SK-N-SH (cell line): ENCODE results near the gene LSMEM2. TPM values are rescaled to one million over a fixed set of nuclear protein-coding genes. Genes with fewer than 3 reads are reported as not detected.

Experiments
- CTCF ChIA-PET: fragments of 300-600, 350-600 bp; formaldehyde crosslinking; extraction: SDS; loops from one replicate; lab custom pipeline; 2021; lab: Yijun Ruan, JAX
- POLR2A ChIA-PET: fragments of 350-600 bp; sonication (Branson Sonifier 250); formaldehyde crosslinking; extraction: SDS; loops from one replicate; lab custom pipeline; 2020; ENCODE audit warnings: antibody characterized with exemption, inconsistent platforms; lab: Yijun Ruan, JAX
- DNase-seq: peaks from one replicate; pipeline ENCODE4 v3.0.0; 2012
- H2AFZ ChIP-seq: fragments of 200-600 bp; sonication (generic); 2 replicates; pipeline ENCODE4 v1.8.1; 2016; ENCODE audit warnings: antibody characterized with exemption, mild to moderate bottlenecking, low read depth
- H3F3A ChIP-seq: fragments of 200-600 bp; sonication (generic); replicated peaks from 2 replicates; pipeline ENCODE3; 2016; ENCODE audit warnings: antibody characterized with exemption, mild to moderate bottlenecking; ENCODE audit not compliant: insufficient read depth
- H3K27ac ChIP-seq, 2 experiments: fragments of 200-500 bp in 1 of 2; fragments of 200-600 bp in 1 of 2; sonication (Bioruptor generic) in 1 of 2; sonication (generic), shearing (Covaris generic) in 1 of 2; 2 replicates each; pipeline versions ENCODE4 v1.5.1 to v1.6.1; 2014 to 2016; ENCODE audit warnings: low read depth in 2 of 2, inconsistent platforms in 1 of 2, low read length in 1 of 2, mild to moderate bottlenecking in 1 of 2, mixed read lengths in 1 of 2
- H3K27me3 ChIP-seq: fragments of 200-600 bp; sonication (generic), shearing (Covaris generic); 2 replicates; pipeline ENCODE4 v1.6.1; 2016; ENCODE audit warnings: mixed run types; ENCODE audit not compliant: insufficient read depth
- H3K36me3 ChIP-seq, 2 experiments: fragments of 200-500 bp in 1 of 2; fragments of 200-600 bp in 1 of 2; sonication (Bioruptor generic) in 1 of 2; sonication (generic) in 1 of 2; replicated peaks in 1 of 2; 2 replicates each; pipeline versions ENCODE3 to v1.5.1; 2014 to 2016; ENCODE audit warnings: low read length in 1 of 2, mild to moderate bottlenecking in 1 of 2; ENCODE audit not compliant: insufficient read depth in 2 of 2, control insufficient read depth in 1 of 2
- H3K4me1 ChIP-seq, 2 experiments: fragments of 200-500 bp in 1 of 2; fragments of 200-600 bp in 1 of 2; sonication (Bioruptor generic) in 1 of 2; sonication (generic), shearing (Covaris generic) in 1 of 2; 2 replicates each; pipeline versions ENCODE4 v1.5.1 to v1.6.1; 2014 to 2016; ENCODE audit warnings: low read depth in 1 of 2, low read length in 1 of 2, mixed run types in 1 of 2; ENCODE audit not compliant: insufficient read depth in 2 of 2, control insufficient read depth in 1 of 2
- H3K4me2 ChIP-seq: fragments of 200-600 bp; sonication (generic), shearing (Covaris generic); 2 replicates; pipeline ENCODE4 v1.6.1; 2017; ENCODE audit warnings: mixed run types
- H3K4me3 ChIP-seq, 2 experiments: fragments of 200-500 bp in 1 of 2; fragments of 200-600 bp in 1 of 2; sonication (Bioruptor generic) in 1 of 2; sonication (generic), shearing (Covaris generic) in 1 of 2; 2 replicates each; pipeline versions ENCODE4 v1.5.1 to v1.8.1; 2014 to 2016; ENCODE audit warnings: low read depth in 2 of 2, inconsistent platforms in 1 of 2, low read length in 1 of 2, mild to moderate bottlenecking in 1 of 2, mixed read lengths in 1 of 2, moderate library complexity in 1 of 2
- H3K79me2 ChIP-seq: fragments of 200-600 bp; sonication (generic); 2 replicates; pipeline ENCODE4 v1.8.1; 2017; ENCODE audit warnings: mild to moderate bottlenecking; ENCODE audit not compliant: insufficient read depth
- H3K9ac ChIP-seq: fragments of 200-600 bp; sonication (generic); 2 replicates; pipeline ENCODE4 v1.6.1; 2017; ENCODE audit warnings: mixed run types
- H3K9me2 ChIP-seq: fragments of 200-600 bp; sonication (generic); 2 replicates; pipeline ENCODE4 v1.6.1; 2017; ENCODE audit warnings: mixed run types
- H3K9me3 ChIP-seq: fragments of 200-600 bp; sonication (generic); 2 replicates; pipeline ENCODE4 v1.6.1; 2017; ENCODE audit warnings: mixed run types, mild to moderate bottlenecking, moderate library complexity
- H4K20me1 ChIP-seq: fragments of 200-600 bp; sonication (generic); 2 replicates; pipeline ENCODE4 v1.6.1; 2017; ENCODE audit warnings: mild to moderate bottlenecking, mixed run types; ENCODE audit not compliant: insufficient read depth
- ELF1 ChIP-seq: IDR thresholded peaks from 2 replicates; pipeline ENCODE4 v1.4.0; 2012
- GABPA ChIP-seq: IDR thresholded peaks from 2 replicates; pipeline ENCODE4 v1.4.0; 2012; ENCODE audit warnings: low read depth, mild to moderate bottlenecking
- GATA2 ChIP-seq: sonication (generic); formaldehyde crosslinking; IDR thresholded peaks from 2 replicates; pipeline ENCODE4 v1.5.0; 2020; ENCODE audit warnings: mild to moderate bottlenecking, missing genetic modification reagents
- MXI1 ChIP-seq: IDR thresholded peaks from 2 replicates; pipeline ENCODE4 v1.6.1; 2012; ENCODE audit warnings: mild to moderate bottlenecking, low read depth, low read length, improper control_type of control experiment
- NFIC ChIP-seq: IDR thresholded peaks from 2 replicates; pipeline ENCODE4 v1.4.0; 2012; ENCODE audit warnings: borderline replicate concordance
- SIN3A ChIP-seq: IDR thresholded peaks from 2 replicates; pipeline ENCODE4 v1.6.1; 2012; ENCODE audit warnings: low read depth, mild to moderate bottlenecking, low read length, moderate library complexity, borderline replicate concordance
- SMC3 ChIP-seq: IDR thresholded peaks from 2 replicates; pipeline ENCODE4 v1.6.1; 2012; ENCODE audit warnings: low read depth, low read length, improper control_type of control experiment
- TCF12 ChIP-seq: IDR thresholded peaks from 2 replicates; pipeline ENCODE4 v1.4.0; 2012
- TEAD4 ChIP-seq: IDR thresholded peaks from 2 replicates; pipeline ENCODE4 v1.4.0; 2012; ENCODE audit warnings: mild to moderate bottlenecking, borderline replicate concordance; ENCODE audit not compliant: insufficient read depth
- YY1 ChIP-seq: IDR thresholded peaks from 2 replicates; pipeline ENCODE4 v1.4.0; 2012; ENCODE audit warnings: low read depth, mild to moderate bottlenecking
- WGBS: methylation state at CpG from one replicate; pipeline ENCODE4 v1.1.6; 2017; ENCODE audit warnings: low lambda C conversion rate; 5-methylcytosine and 5-hydroxymethylcytosine counted together
- polyA plus RNA-seq, 3 experiments: library from polyadenylated mRNA; depleted of rRNA; stranded (reverse); fragments of >200 nt; gene quantifications; 2 replicates each; pipeline ENCODE4 v1.2.3, GENCODE V29; 2012
- TF ChIP-seq, protein P1 (sequence below): IDR thresholded peaks from 2 replicates; pipeline ENCODE4 v1.4.0; 2012; ENCODE audit warnings: low read depth, borderline replicate concordance
- TF ChIP-seq, protein P2 (sequence below): IDR thresholded peaks from 2 replicates; pipeline ENCODE4 v1.4.0; 2012; ENCODE audit warnings: low read depth
- TF ChIP-seq, protein P3 (sequence below): IDR thresholded peaks from 2 replicates; pipeline ENCODE4; 2012
- TF ChIP-seq, protein P4 (sequence below): fragments of 150-350 bp; IDR thresholded peaks from 2 replicates; pipeline ENCODE4 v1.6.1; 2016; ENCODE audit warnings: mild to moderate bottlenecking, low read depth, low read length
- TF ChIP-seq, protein P5 (sequence below): IDR thresholded peaks from 2 replicates; pipeline ENCODE4 v1.4.0; 2012; ENCODE audit warnings: low read depth, borderline replicate concordance
- TF ChIP-seq, protein P6 (sequence below): IDR thresholded peaks from 2 replicates; pipeline ENCODE4 v1.6.1; 2012; ENCODE audit warnings: mild to moderate bottlenecking, low read depth, low read length, moderate library complexity
- TF ChIP-seq, protein P7 (sequence below): fragments of 150-350 bp; IDR thresholded peaks from 2 replicates; pipeline ENCODE4 v1.6.1; 2017; ENCODE audit warnings: antibody characterized with exemption, low read length, low read depth, borderline replicate concordance

The LSMEM2 gene
- polyA plus RNA-seq, 1 of the 3 experiments (the other 2 are of a cell fraction), result 0.03 TPM

DNA sequence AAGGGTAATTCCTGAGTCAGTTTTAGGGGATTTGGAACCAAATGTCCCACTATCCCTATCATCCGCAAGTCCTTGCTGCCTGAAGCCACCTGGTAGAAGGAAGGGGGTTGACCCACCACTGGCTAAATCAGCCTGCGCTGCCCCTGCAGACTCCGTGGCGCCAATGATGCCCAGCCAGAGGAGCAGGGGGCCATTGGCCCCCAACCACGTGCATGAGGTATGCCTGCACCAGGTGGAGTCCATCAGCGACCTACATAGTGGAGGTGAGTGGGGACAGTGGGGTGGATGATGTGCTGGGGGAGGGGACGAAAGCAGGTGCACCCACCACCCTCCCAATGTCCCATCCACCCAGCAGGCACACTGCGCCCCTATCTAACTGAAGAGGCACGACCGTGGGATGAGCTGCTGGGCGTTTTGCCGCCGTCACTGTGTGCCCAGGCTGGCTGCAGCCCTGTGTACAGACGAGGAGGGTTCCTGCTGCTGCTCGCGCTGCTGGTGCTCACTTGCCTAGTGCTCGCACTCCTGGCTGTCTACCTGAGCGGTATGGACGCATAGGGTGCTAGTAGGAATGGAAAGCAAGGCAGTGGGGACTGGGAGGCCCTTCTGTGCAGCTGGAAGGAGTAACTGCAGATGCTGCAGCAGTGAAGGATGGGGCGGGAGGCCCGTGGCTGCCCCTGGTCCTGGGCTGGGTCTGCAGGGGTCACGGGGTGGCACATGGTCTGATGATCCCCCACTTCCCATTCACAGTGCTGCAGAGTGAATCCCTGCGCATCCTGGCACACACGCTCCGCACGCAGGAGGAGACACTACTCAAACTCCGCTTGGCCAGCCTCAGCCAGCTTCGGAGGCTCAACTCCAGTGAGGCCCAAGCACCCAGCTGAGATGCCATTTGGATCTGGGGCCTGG, 7.7 kb downstream of the LSMEM2 start:
- POLR2A ChIA-PET, result no interaction called here
- no peaks in the 10 kb centered on the region for H4K20me1 ChIP-seq

More for the DNA sequence above, 7.7 kb downstream of the LSMEM2 start:
- Histone ChIP-seq H3K79me2 (peaks cover 14% of the 10 kb centered on the region), H3K27ac (no peak overlapping the region), H3K9me2 (no peaks in the 10 kb centered on the region), H2AFZ (no peak overlapping the region), H3K9me3 (no peaks in the 10 kb centered on the region), H3F3A (peaks cover 3% of the 10 kb centered on the region), H3K4me2 (no peak overlapping the region), H3K4me3 (no peak overlapping the region), H3K27me3 (no peaks in the 10 kb centered on the region), H3K9ac (no peak overlapping the region), H3K4me1 (peaks cover 0 to 6% of the 10 kb centered on the region in 2 experiments; a peak in 1 of 4 replicates), H3K36me3 (peaks cover 3 to 29% of the 10 kb centered on the region in 2 experiments)
- CTCF ChIA-PET, result interaction anchor here (1.3 to 2.6 kb wide), 3 partner anchors 12 to 40 kb away, joined by 3 to 11 read pairs (median 4); no protein-coding TSS in a partner anchor
- TF ChIP-seq, protein P1, sequence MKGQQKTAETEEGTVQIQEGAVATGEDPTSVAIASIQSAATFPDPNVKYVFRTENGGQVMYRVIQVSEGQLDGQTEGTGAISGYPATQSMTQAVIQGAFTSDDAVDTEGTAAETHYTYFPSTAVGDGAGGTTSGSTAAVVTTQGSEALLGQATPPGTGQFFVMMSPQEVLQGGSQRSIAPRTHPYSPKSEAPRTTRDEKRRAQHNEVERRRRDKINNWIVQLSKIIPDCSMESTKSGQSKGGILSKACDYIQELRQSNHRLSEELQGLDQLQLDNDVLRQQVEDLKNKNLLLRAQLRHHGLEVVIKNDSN, result no peak
- TF ChIP-seq TCF12, result no peak
- no peak for TF ChIP-seq SIN3A
- TF ChIP-seq YY1, result no peak
- TF ChIP-seq, protein P2, sequence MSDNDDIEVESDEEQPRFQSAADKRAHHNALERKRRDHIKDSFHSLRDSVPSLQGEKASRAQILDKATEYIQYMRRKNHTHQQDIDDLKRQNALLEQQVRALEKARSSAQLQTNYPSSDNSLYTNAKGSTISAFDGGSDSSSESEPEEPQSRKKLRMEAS, result no peak
- no peak for TF ChIP-seq TEAD4
- TF ChIP-seq SMC3, result no peak
- TF ChIP-seq, protein P3, sequence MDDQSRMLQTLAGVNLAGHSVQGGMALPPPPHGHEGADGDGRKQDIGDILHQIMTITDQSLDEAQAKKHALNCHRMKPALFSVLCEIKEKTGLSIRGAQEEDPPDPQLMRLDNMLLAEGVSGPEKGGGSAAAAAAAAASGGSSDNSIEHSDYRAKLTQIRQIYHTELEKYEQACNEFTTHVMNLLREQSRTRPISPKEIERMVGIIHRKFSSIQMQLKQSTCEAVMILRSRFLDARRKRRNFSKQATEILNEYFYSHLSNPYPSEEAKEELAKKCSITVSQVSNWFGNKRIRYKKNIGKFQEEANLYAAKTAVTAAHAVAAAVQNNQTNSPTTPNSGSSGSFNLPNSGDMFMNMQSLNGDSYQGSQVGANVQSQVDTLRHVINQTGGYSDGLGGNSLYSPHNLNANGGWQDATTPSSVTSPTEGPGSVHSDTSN, result no peak
- no peak for TF ChIP-seq NFIC
- TF ChIP-seq ELF1, result no peak
- TF ChIP-seq, protein P4, sequence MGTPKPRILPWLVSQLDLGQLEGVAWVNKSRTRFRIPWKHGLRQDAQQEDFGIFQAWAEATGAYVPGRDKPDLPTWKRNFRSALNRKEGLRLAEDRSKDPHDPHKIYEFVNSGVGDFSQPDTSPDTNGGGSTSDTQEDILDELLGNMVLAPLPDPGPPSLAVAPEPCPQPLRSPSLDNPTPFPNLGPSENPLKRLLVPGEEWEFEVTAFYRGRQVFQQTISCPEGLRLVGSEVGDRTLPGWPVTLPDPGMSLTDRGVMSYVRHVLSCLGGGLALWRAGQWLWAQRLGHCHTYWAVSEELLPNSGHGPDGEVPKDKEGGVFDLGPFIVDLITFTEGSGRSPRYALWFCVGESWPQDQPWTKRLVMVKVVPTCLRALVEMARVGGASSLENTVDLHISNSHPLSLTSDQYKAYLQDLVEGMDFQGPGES, result no peak
- TF ChIP-seq, protein P5, sequence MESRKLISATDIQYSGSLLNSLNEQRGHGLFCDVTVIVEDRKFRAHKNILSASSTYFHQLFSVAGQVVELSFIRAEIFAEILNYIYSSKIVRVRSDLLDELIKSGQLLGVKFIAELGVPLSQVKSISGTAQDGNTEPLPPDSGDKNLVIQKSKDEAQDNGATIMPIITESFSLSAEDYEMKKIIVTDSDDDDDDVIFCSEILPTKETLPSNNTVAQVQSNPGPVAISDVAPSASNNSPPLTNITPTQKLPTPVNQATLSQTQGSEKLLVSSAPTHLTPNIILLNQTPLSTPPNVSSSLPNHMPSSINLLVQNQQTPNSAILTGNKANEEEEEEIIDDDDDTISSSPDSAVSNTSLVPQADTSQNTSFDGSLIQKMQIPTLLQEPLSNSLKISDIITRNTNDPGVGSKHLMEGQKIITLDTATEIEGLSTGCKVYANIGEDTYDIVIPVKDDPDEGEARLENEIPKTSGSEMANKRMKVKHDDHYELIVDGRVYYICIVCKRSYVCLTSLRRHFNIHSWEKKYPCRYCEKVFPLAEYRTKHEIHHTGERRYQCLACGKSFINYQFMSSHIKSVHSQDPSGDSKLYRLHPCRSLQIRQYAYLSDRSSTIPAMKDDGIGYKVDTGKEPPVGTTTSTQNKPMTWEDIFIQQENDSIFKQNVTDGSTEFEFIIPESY, result no peak
- TF ChIP-seq GATA2 (CRISPR knock-in tag), result no peak
- TF ChIP-seq, protein P6, sequence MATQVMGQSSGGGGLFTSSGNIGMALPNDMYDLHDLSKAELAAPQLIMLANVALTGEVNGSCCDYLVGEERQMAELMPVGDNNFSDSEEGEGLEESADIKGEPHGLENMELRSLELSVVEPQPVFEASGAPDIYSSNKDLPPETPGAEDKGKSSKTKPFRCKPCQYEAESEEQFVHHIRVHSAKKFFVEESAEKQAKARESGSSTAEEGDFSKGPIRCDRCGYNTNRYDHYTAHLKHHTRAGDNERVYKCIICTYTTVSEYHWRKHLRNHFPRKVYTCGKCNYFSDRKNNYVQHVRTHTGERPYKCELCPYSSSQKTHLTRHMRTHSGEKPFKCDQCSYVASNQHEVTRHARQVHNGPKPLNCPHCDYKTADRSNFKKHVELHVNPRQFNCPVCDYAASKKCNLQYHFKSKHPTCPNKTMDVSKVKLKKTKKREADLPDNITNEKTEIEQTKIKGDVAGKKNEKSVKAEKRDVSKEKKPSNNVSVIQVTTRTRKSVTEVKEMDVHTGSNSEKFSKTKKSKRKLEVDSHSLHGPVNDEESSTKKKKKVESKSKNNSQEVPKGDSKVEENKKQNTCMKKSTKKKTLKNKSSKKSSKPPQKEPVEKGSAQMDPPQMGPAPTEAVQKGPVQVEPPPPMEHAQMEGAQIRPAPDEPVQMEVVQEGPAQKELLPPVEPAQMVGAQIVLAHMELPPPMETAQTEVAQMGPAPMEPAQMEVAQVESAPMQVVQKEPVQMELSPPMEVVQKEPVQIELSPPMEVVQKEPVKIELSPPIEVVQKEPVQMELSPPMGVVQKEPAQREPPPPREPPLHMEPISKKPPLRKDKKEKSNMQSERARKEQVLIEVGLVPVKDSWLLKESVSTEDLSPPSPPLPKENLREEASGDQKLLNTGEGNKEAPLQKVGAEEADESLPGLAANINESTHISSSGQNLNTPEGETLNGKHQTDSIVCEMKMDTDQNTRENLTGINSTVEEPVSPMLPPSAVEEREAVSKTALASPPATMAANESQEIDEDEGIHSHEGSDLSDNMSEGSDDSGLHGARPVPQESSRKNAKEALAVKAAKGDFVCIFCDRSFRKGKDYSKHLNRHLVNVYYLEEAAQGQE, result no peak
- TF ChIP-seq, protein P7, sequence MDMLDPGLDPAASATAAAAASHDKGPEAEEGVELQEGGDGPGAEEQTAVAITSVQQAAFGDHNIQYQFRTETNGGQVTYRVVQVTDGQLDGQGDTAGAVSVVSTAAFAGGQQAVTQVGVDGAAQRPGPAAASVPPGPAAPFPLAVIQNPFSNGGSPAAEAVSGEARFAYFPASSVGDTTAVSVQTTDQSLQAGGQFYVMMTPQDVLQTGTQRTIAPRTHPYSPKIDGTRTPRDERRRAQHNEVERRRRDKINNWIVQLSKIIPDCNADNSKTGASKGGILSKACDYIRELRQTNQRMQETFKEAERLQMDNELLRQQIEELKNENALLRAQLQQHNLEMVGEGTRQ, result no peak
- no peak for TF ChIP-seq GABPA
- no peak for TF ChIP-seq MXI1
- DNase-seq, result no peak
- WGBS, result 94% methylated on average over 18 of the region's 28 CpGs
